Hematopoietic multipotent progenitor cell treated with erythropoietin and hydrocortisone succinate and interleukin-3 and kit ligand, for 17 days (in vitro differentiated cells): ENCODE data around the gene SPECC1.
"Not testable (repeated sequence)": the region's sequence is repeated elsewhere in the genome, so short reads cannot be mapped to it uniquely, and the experiment has no call there.

Experiments used
- DNase-seq: peaks from one replicate; pipeline ENCODE4 v3.0.0-alpha.2; 2015; ENCODE audit warnings: low spot score

The SPECC1 gene

DNA sequence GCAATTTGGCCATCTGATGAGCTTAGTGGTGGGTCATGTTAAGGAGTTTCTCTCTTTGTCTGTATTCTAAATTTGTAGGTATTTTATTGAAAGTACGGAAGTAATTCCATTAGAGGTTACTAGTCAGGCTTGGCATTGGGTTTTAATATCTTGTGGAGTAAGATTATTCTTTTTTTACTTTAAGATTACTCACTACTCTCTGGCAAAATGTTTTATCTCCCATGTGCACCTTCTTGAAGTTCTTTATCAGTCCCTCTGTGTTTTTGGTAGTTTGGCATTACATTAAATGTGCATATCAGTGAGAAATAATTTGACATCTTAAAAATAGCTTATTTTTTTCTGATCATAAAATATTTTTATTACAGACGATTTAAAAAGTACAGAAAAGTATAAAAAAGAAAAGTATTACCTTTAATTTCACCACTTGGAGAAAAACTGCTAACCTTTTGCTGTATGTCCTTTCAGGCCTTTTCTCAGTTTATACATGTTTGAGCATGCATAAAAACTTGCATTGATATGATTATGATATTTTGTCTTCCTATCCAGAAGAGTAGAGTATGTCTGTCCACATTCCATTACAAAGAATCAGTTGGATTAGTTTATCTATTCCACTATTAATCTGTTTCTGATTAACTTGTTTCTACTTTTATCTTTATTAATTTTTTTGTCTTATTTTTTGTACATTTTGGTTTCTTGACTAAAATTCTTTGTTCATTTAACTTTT lies 198.3 kb downstream of the SPECC1 start:
- peak; percentile 59 for DNase-seq

DNA sequence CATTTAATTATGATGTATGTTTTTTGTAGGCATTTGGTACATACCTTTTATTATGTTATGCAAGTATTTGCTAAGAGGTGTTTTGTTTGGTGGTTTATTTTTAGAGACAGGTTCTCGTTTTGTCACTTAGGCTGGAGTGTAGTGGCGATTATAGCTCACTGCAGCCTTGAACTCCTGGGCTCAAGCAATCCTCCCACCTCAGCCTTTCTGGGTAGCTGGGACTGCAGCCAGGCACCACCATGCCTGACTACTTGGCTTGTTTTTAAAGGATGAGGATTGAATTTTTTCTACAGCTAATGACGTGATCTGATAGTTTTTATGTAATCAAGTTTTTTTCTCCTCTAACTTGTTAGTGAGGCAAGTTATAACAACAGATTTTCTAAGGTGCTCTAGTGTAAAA lies 199.6 kb downstream of the SPECC1 start:
- DNase-seq, result no peak

DNA sequence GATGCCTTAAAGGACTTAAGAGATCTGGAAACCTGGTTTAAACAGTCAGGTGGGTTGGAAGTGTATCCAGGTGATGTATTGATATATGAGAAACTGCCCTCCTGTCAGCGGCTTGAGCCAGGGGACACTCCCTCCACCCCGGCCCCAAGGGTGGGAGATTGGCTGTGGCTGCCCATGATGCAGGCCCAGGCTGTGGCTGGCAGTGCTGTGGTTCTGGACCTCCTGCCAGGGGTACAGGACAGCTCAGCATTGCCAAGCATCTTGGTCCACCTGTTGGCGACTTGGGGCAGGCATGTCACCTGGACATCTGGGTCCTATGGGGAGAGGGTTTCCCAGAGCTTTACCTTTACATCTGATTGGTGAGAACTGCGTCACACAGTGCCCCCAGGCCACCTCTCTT lies 201.0 kb downstream of the SPECC1 start:
- no peak for DNase-seq

DNA sequence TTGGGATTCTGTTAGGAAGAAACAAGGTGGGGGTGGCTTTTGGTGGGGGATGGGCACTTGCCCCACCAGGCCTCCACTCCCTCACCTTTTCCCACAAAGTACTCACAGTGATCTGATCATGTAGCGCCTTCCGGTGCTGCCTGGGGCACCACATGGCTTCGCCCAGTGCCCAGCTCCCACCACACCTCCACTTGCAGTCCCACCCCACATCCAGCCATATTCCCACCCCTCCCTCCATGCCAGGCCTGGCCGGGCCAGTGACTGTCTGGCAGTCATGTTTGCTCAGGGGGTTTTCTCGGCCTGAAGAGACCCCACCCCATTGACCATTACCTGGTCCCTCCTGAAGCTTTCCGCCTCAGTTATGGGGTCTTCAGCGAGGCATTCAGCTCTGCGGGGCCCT lies 201.5 kb downstream of the SPECC1 start:
- no peak for DNase-seq

DNA sequence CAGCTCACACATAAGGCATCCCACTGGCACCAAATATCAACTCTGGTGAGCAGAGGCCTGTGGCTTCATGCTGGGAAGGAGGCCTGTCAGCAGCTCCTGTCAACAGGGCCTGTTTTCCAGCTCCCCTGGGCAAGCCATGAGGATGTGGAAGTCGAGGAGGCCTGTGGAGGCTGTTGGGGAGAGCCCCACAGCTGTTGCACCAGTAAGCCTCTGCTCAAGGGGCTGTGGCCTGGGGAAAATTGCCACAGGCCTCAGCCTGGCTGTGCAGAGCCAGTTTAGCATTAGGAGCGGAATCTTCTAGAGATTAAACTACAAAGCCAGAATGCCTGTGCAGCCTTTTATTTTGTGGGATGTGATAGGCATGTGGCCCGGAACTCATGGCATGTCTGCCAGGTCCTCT lies 202.1 kb downstream of the SPECC1 start:
- no peak for DNase-seq

DNA sequence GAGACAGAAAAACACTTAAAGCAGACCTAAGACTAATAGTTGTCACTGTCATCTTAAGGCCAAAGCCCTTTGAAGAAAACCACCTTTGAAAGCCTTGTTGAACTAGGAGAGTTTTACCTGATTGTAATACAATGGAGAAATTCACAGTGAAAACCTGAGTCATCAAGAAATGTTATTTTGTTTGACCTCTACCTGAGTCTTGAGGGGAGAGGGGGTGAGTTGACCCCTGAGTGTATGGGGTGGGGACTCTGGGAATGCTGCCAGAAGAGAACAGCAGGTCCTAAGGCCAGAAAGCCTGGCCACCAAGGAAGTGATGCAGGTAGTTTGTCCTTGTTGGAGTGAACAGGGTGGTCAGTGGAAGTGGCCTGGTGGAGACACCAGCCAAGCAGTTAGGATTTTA lies 204.3 kb downstream of the SPECC1 start:
- DNase-seq, result no peak

DNA sequence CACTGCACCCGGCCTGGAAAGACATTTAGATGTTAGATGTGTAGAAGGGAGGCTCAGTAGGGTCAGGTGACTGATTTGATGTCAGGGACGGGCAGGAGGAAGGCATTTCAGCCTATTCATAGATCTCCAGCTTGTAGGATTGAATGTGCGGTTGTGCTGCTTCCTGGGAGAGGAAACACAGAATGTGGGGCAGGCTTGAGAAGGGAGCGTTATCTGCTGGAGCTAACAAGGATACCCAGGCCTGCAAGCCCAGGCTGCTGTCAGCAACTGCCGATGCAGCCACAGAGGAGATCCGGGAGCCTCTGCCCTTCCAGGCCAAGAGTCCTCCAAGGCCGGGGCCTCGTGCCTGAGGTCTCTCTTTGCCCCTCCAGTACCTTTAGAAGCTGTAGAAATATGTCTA lies 205.6 kb downstream of the SPECC1 start:
- DNase-seq, result no peak

DNA sequence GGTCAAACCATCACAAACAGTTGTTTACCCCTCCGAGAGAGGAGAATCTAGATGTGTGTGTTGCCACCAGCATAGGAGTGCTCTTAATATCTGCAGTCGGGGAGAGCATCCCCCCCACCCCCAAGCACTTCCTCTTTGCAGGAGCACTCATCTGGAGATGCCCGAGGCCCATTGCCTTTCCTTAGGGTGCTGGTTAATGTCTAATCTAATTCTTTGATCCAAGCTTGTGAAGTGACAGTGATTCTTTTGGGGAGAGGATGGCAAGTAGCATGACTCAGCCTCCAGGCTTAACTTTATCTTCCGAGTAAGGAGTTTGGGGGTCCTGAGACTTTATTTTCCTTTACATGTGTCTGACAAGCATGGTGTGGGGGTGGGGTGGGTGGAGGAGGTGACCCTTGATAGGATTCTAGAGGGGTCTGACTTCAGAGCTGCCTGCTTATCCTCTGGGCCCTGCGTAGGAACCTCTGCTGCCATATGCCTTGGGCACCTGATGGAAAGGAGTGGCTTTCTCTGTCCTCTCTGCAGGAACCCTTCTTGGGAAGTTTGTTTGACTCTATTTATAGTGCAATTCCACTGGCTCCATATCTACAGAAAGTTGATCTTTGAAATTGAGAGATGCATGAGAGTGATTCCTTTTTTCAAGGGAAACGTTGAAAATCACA lies 207.1 kb downstream of the SPECC1 start:
- DNase-seq, result no peak

DNA sequence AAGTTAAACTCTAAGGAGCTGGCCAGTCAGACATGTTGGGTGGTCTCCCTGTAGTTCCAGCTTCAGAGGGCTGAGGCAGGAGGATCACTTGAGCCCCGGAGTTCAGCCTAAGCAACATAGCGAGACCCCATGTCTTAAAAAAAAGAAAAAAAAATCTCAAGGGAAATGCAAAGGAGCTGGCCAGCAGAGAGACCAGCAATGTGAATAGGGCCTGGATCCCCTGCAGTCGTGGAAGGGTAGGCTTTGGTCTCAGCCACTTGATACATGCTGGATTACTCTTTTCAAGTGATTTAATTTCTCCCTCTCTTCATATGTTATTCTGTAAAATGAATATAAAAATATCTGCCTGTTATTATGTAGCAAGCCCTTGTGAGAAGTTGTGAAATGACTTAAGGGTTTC lies 207.7 kb downstream of the SPECC1 start:
- no peak for DNase-seq

DNA sequence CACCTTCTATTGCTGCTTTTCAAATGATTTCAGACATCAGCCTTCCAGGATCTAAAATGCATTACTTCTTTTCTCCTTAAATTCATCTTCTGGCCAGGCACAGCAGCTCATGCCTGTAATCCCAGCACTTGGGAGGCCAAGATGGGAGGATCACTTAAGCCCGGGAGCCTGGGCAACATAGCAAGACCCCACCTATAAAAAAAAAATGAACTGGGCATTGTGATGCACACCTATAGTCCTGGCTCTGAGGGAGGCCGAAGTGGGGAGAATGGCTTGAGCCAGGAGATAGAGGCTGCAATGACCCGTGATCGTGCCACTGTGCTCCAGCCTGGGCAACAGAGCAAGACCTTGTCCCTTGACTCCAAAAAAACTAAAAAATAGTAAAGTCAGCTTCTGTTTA lies 208.5 kb downstream of the SPECC1 start:
- DNase-seq, result no peak

DNA sequence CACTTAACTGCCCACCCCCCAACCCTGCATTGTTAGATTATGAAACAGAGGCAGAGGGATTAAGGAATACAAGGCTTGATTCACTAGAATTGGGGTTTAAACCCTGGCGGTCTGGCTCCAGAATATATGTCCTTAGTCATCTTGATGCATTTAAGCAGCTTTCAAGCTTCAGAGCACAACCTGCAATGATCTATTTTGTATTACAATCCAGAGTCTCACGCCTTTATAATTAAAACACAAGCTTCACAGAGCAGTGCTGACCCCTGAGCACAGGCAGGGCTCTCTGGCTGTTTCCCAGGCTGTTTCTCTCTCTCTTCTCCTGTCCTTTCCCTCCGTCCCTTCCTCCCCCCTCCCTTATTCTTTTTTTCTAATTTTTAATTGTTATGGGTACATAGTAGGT lies 209.1 kb downstream of the SPECC1 start:
- no peak for DNase-seq

DNA sequence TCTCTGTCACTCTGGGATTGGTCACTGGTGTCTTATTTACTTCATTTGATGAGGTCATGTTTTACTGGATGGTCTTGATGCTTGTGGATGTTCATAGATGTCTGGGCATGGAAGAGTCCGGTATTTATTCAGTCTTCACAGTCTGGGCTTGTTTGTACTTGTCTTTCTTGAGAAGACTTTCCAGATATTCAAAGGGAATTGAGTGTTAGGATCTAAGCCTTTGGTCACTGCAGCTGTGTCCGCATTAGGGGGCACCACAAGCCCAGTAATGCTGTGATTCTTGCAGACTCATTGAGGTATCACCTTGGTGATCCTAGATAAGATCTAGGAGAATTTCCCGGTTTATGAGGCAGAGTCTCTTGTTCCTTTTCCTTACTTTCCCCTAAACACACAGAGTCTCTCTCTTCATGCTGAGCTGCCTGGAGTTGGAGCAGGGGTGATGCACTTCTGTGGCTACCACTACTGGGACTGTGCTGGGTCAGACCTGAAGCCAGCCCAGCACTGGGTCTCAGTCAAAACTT lies 214.7 kb downstream of the SPECC1 start:
- no peak for DNase-seq

DNA sequence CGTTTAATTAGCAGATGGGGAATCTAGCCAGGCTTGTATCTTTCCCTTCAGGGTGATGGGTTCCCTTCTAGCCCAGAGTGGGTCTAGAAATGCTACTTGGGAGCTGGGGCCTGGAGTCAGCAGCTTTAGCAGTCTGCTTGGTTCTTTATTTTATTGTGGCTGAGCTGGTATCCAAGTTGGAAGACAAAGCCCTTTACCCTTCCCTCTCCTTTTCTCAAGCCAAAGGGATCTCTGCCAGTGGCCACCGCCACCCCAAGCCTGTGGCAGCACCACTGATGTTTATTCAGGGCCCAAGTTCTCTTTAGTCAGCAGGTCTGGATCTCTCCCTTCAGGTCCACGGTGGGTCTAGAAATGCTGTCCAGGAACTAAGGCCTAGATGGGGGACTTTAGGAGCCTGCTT lies 215.2 kb downstream of the SPECC1 start:
- DNase-seq, result no peak

DNA sequence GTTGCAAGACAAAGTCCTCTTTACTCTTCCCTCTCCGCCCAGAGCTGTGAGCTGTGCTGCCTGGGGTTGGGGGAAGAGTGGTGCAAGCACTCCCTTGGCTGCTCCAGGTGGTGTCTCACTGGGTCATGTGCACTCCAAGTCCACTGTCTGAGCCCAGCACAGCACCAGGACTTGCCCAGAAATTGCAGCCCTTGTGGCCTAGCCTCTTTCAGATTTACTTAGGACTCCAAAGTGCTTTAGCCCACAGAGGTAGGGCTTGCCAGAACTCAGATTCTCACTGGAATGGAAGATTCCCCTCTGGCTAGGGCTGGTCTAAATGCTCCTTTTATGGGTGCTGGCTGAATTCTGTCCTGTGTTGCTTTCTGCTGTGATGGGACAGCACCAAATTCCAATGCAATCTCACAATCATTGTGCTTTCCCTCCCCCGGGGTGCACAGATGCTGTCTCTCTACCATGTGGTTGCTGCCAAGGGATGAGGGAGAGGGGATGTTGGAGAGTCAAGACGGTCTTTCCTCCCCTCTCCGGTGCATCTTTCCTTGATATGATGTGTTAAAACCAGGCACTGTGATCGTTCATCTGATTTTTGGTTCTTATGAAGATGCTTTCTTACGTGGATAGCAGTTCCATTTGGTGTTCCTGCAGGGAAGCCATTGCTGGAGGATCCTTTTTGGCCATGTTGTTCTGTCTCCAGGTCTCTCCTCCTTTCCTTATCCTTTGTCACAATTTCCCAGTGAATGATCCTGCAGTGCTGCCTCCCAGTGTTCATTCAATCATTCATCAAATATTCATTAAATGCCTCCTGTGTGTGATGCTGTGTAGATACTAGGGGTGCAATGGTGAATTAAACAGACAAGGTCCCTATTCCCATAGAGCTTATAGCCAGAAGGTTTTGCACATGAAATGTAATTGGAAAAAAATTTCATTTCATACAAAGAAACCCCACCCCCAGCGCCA lies 216.3 kb downstream of the SPECC1 start:
- no peak for DNase-seq

DNA sequence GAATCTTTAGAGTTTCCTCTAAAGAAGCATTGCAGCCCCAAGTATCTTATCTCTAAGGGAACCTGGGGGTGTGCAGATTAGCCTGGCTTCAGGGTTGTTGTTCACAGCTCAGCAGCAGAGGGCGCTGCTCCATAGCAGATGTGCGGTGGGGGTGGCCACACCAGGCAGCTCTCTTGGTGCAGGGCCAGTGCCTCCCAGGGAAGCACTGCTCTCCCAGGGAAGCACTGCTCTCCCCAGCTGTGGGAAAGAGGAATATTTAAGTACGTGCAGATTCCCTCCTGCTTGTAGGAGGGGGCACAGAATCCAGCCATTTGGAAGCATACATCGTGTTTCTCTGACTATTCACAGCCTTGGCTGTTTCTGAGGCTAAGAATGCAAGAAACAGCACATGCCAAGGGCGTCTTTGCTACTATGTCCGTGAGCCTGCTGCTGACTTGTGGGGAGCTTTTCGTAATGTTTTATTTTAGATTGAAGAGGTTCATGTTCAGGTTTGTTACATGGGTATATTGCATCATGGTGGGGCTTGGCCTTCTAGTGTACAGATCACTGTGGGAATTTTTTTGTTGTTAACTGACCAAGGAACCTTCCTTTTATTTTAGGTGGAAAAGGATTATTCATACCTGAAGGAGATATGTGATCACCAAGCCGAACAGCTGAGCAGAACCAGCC lies 217.8 kb downstream of the SPECC1 start:
- DNase-seq, result peak; percentile 78

DNA sequence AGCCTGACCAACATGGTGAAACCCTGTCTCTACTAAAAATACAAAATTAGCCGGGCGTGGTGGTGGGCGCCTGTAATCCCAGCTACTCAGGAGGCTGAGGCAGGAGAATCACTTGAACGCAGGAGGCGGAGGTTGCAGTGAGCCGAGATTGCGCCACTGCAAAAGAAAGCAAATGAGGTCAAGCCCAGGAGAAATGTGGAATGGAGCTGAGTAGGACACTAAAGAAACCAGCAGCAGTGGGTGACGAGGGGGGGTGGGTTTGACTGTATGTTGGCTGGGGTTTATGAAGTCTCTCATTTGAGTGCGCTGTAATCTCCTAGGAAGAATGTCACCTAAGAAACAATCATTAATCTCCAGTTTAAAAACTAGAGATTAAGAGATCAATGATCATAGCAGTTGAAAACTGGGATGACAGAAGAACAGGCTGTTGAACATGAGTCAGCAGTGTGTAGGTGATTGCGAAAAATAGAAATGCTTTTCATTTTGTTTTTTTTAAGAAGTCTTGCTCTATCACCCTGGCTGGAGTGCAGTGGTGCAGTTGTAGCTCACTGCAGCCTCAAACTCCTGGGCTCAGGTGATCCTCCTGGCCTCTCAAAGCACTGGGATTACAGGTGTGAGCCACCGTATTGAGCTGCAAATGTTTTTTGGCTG lies 218.7 kb downstream of the SPECC1 start:
- DNase-seq, result not testable (repeated sequence)

DNA sequence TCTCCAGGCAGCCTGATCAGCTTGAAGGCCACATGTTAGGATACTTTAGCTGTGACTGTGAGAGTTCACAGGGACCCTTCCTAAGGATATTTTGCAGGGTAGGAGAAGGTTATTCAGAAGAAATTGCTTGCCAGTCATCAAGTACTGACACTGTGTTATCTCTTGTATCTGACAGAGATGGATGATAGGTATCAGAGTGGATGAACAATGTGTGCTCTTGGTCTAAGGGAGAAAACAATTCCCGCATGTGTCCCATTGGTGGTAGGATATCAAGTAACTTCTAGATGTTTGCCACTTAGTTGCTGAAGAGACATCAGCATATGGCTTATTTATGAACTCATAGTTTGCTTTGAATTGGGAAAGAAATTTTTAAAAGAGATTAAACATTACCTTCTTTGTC lies 219.3 kb downstream of the SPECC1 start:
- DNase-seq, result no peak

DNA sequence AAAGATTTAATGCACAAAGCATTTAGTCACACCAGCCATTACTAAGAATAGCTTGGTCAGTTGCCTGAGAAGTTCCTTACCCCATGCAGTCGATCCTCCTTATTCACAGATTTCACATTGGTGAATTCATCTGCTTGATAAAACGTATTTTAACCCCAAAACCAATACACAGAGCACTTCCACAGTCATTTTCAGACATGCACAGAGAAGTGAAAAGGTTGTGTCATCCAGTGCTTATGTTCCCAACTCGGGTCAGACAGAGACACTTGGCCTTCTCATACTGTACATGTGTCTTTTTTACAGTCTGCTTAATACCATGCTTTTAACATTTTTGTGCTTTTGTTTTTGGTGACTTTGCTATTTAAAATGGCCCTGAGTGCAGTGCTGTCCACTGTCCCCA lies 219.7 kb downstream of the SPECC1 start:
- DNase-seq, result no peak

DNA sequence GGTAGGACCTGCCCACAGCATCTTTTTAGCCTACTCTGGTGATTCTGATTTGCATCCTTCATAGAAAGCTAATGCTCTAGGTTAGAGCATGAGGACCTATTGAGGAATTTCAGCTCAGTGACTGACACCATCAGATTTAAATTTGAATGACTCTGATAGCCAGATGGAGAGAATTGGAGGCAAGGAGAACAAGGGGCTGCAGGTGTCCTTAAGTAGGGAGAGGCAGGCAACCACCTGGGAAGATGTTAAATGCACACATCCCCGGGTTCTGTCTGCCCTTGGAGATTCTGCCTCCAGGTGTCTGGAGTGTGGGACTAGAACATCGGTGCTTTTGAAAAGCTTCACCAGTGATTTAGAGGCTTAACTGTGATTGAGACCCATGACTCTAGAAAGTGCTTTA lies 221.8 kb downstream of the SPECC1 start:
- no peak for DNase-seq

DNA sequence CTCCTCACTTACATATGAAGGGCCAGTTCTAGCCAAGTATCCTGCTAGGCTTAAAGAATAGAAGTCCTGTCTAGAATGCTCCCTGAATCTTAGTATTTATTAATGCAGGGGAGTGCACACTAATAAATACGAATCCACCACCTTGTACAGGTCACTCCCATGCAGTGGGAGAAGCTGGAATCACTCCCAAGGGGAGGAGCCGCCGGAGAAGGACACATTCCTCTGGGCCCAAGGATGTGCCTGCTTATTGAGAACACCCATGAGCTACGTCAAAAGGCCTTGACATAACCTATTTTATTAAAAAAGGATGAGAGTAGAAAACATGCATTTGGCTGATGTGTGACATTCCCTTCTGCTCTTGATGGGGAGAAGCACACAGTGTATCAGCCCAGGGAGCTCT lies 223.5 kb downstream of the SPECC1 start:
- DNase-seq, result no peak

DNA sequence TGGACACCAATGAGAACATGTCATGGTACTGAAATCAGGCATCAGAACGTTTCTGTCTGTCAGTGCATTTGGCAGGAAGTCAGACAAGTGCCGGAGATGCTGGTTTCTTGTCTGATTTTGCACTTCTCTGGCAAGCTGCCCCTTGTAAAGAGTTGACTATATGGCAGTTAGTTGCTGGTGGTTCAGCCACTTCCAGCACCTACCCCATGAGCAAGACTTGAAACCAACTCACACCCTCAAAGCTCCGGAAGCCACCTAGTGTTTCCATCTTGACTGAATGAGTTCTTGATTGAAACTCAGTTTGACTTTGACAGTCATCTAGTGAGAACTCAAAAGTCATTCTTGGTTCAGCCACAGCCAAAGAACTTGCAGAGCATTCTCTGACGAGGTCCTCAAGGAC lies 225.1 kb downstream of the SPECC1 start:
- DNase-seq, result peak; percentile 14

DNA sequence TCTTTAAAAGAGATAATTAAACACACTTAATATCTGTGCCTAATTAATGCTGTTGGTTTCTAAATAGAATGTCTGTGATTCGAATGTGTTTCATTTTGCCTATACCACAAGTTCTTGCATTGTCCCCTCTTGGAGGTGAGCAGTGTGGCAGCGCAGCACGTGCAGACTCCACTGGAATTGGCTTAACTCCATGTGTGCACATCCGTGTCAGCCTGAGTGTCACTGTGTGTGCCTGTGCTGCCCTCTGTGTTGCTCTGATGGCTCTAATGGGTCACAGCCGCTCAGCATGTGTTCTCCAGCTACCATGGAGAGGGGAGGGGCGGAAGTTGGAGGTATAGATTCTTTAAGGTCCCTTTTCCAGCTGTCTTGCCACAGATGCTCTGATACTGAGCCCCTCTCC lies 226.6 kb downstream of the SPECC1 start:
- DNase-seq, result no peak
